GM12878 (cell line): Measurements from ENCODE around the gene MSRB2. TPM values are rescaled to one million over a fixed set of nuclear protein-coding genes. Genes with fewer than 3 reads are reported as not detected.

Experiments
- ATAC-seq: fragments of 200-7000 bp; cut with Tn5 transposase; 3 replicates; pipeline ENCODE4 v1.9.1; 2020; ENCODE audit warnings: mild to moderate bottlenecking, moderate library complexity
- BruUV-seq: library from RNA; stranded (reverse); fragments of 400-500 nt; replicated peaks from 2 replicates; lab custom pipeline; 2021; lab: Mats Ljungman, UMichigan
- CTCF ChIA-PET: fragments of 300-600 bp; sonication (Branson Sonifier 250); formaldehyde crosslinking; extraction: SDS; loops from one replicate; lab custom pipeline; 2021; ENCODE audit warnings: inconsistent platforms; lab: Yijun Ruan, JAX
- POLR2A ChIA-PET: fragments of 350-600 bp; formaldehyde crosslinking; extraction: SDS; loops from one replicate; lab custom pipeline; 2021; ENCODE audit warnings: inconsistent platforms; lab: Charles Lee
- RAD21 ChIA-PET: fragments of 300-600 bp; sonication (Branson Sonifier 250); formaldehyde crosslinking; loops from one replicate; lab custom pipeline; 2023; ENCODE audit warnings: antibody characterized with exemption; ENCODE audit not compliant: unreplicated experiment; lab: Charles Lee
- SMC1A ChIA-PET: fragments of 300-600 bp; sonication (Branson Sonifier 250); formaldehyde crosslinking; loops from one replicate; lab custom pipeline; 2023; ENCODE audit not compliant: unreplicated experiment, uncharacterized antibody; lab: Charles Lee
- DNase-seq: peaks from one replicate; pipeline ENCODE4 v3.0.0-alpha.2; 2011; ENCODE audit warnings: low read depth, low spot score
- FAIRE-seq: peaks from 3 replicates; lab custom pipeline; 2011; peaks lifted over from hg19 to GRCh38; lab: Jason Lieb, UNC
- H2AFZ ChIP-seq: 2 replicates; pipeline ENCODE4 v1.6.0; 2011; ENCODE audit warnings: low read depth, low read length, control low read depth; ENCODE audit not compliant: control insufficient read depth
- H3K27ac ChIP-seq: 2 replicates; pipeline ENCODE4 v1.5.1; 2011; ENCODE audit warnings: control low read depth; ENCODE audit not compliant: control insufficient read depth, insufficient read depth
- H3K27me3 ChIP-seq, 2 experiments: replicated peaks in 1 of 2; 2 replicates each; pipeline versions ENCODE4 v1.6.0 to v1.6.1; 2011; ENCODE audit warnings: low read length in 1 of 2; ENCODE audit not compliant: control insufficient read depth in 2 of 2, insufficient read depth in 2 of 2
- H3K36me3 ChIP-seq, 2 experiments: 2 replicates each; pipeline ENCODE4 v1.5.1; 2011; ENCODE audit warnings: low read length in 1 of 2; ENCODE audit not compliant: control insufficient read depth in 2 of 2, insufficient read depth in 2 of 2
- H3K4me1 ChIP-seq: 2 replicates; pipeline ENCODE4 v1.6.1; 2011; ENCODE audit warnings: mild to moderate bottlenecking, low read length, moderate library complexity, mixed read lengths; ENCODE audit not compliant: control insufficient read depth, insufficient read depth
- H3K4me2 ChIP-seq: 2 replicates; pipeline ENCODE4 v1.6.0; 2011; ENCODE audit warnings: control low read depth; ENCODE audit not compliant: control insufficient read depth, insufficient read depth
- H3K4me3 ChIP-seq: fragments of 200-600 bp; sonication (generic); 2 replicates; pipeline ENCODE4 v1.5.1; 2016
- H3K79me2 ChIP-seq: 2 replicates; pipeline ENCODE4 v1.6.0; 2011; ENCODE audit warnings: low read length; ENCODE audit not compliant: control insufficient read depth, insufficient read depth
- H3K9ac ChIP-seq: 2 replicates; pipeline ENCODE4 v1.8.0; 2011; ENCODE audit warnings: low read length, control low read depth, mixed read lengths; ENCODE audit not compliant: control insufficient read depth, insufficient read depth
- H3K9me3 ChIP-seq: replicated peaks from 3 replicates; pipeline ENCODE4 v1.5.1; 2011; ENCODE audit warnings: mild to moderate bottlenecking, low read length; ENCODE audit not compliant: control insufficient read depth, insufficient read depth
- H4K20me1 ChIP-seq: 2 replicates; pipeline ENCODE4 v1.6.0; 2011; ENCODE audit not compliant: control insufficient read depth, insufficient read depth
- DPF2 ChIP-seq: fragments of 450-650 bp; IDR thresholded peaks from 2 replicates; pipeline ENCODE4 v1.6.1; 2017; ENCODE audit warnings: mild to moderate bottlenecking
- EED ChIP-seq: sonication (generic); IDR thresholded peaks from 2 replicates; pipeline ENCODE4 v1.6.1; 2016; ENCODE audit warnings: antibody characterized with exemption, low read depth
- EGR1 ChIP-seq, 2 experiments: IDR thresholded peaks; 1 replicate in 1 of 2; 2 replicates in 1 of 2; pipeline ENCODE4 v1.6.1; 2011 to 2012; ENCODE audit warnings: low read depth in 2 of 2, low read length in 2 of 2, borderline replicate concordance in 1 of 2, mild to moderate bottlenecking in 1 of 2, moderate library complexity in 1 of 2
- JUND ChIP-seq: IDR thresholded peaks from 2 replicates; pipeline ENCODE4 v1.6.1; 2012; ENCODE audit warnings: low read depth, mild to moderate bottlenecking, low read length, improper control_type of control experiment, moderate library complexity
- NR2C1 ChIP-seq: fragments of 450-650 bp; IDR thresholded peaks from 2 replicates; pipeline ENCODE4 v1.6.1; 2017; ENCODE audit warnings: antibody characterized with exemption, mild to moderate bottlenecking, moderate library complexity
- SRF ChIP-seq, 2 experiments: IDR thresholded peaks; 2 replicates each; pipeline ENCODE4 v1.6.1; 2011; ENCODE audit warnings: low read depth in 2 of 2, low read length in 2 of 2, mild to moderate bottlenecking in 1 of 2, moderate library complexity in 1 of 2
- TARDBP ChIP-seq: IDR thresholded peaks from 2 replicates; pipeline ENCODE4 v1.6.1; 2016; ENCODE audit warnings: borderline replicate concordance
- WGBS: methylation state at CpG from one replicate; pipeline ENCODE4 v1.1.6; 2016; ENCODE audit warnings: low lambda C conversion rate; ENCODE audit not compliant: insufficient replicate concordance, insufficient coverage; ENCODE audit errors: missing lambda C conversion rate; 5-methylcytosine and 5-hydroxymethylcytosine counted together
- in situ Hi-C: fragments of 300-500 bp; cut with MboI; formaldehyde crosslinking; loops from 9 replicates; pipeline ENCODE4 v1.14.3; 2018; ENCODE audit warnings: mixed read lengths
- intact Hi-C: fragments of 100-400 bp; cut with micrococcal nuclease; formaldehyde crosslinking; loops from one replicate; pipeline ENCODE4 v1.14.2; 2022; ENCODE audit not compliant: unreplicated experiment
- polyA plus RNA-seq, 11 experiments: library from polyadenylated mRNA; depleted of rRNA in 4 of 11; unstranded in 6 of 11; stranded (reverse) in 5 of 11; fragments of >200 nt; fragmentation: Nextera tagmentation in 4 of 11; fragmentation: Illumina TruSeq in 1 of 11; extraction: Ambion mirVana in 4 of 11; extraction: Trizol in 1 of 11; gene quantifications; 1 replicate in 1 of 11; 2 replicates in 10 of 11; pipeline versions ENCODE4 v1.2.1 to v1.2.3, GENCODE V29; 2011 to 2016; ENCODE audit warnings: inconsistent platforms in 2 of 11, missing spikeins in 2 of 11, low read depth in 1 of 11
- total RNA-seq, 4 experiments: library from RNA; depleted of rRNA in 3 of 4; stranded (reverse); fragments of >200 nt in 3 of 4; fragmentation: Illumina TruSeq in 1 of 4; extraction: Trizol in 1 of 4; gene quantifications; 2 replicates each; pipeline versions ENCODE4 v1.2.1 to v1.2.3, GENCODE V29; 2013 to 2021
- TF ChIP-seq, protein P1 (sequence below): fragments of 150-350 bp; IDR thresholded peaks from 2 replicates; pipeline ENCODE4 v1.6.1; 2016; ENCODE audit warnings: low read depth, low read length

Gene MSRB2
- total and polyA plus RNA-seq, 10 of the 15 experiments (the other 5 are each of a cell fraction or from before 2014, with no cell fraction given): 1.5 to 18.6 (median 6.2) TPM

DNA sequence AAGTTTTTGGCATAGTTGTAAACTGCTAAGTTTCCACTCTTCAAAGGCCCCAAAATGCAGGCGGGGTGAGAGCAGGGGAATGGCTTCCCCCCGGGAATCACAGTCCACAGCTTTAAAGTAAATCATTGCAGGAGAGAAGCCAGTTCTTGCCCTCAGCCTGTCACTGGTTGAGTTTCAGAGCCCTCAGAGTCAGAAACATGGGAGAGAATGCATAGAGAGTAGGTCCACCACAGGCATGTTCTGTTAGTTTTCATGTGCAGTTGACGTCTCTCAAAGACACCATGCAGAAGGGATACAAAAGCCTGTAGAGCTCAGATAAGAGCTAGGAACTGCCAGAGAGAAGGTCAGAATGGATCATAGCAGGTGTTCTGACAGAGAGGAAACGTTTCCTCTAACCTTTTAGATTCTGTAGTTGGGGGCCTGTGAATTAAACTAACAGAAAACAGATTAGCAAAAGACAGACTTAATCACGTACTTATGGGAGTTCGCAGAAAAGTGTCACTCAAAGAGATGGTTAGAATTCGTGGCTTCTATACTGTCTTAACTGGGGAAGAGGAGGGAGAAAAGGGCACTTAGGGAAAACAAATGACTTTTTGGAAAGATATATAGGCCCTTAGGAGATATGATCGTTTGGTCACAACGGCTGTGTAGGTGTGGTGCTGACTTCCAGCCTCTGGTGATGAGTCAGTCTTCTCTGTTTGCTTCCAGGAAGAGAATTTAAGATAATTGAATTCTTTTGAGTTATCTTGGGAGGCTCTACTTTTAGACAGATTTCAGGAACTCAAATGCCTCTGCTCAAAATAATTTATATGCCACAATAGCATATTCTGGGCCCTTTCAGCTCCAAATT lies 48.0 kb upstream of the MSRB2 start:
- Histone ChIP-seq H3K27ac (no peak overlapping the region), H2AFZ (no peak overlapping the region), H3K36me3 (no peaks in the 10 kb centered on the region), H3K9me3 (no peaks in the 10 kb centered on the region), H3K4me3 (no peak overlapping the region), H4K20me1 (no peaks in the 10 kb centered on the region), H3K79me2 (no peaks in the 10 kb centered on the region), H3K4me2 (no peak overlapping the region), H3K9ac (no peak overlapping the region), H3K27me3 (no peaks in the 10 kb centered on the region), H3K4me1 (no peaks in the 10 kb centered on the region)
- BruUV-seq: no TSS peak
- intact Hi-C loops (no loop called here), in situ Hi-C loops (no loop called here)
- DNase-seq: no peak
- no peak for ATAC-seq
- WGBS: 57% methylated on average over 9 of the region's 9 CpGs
- POLR2A ChIA-PET: no interaction called here
- FAIRE-seq: no peak
- SMC1A ChIA-PET: no interaction called here
- CTCF ChIA-PET: no interaction called here
- TF ChIP-seq JUND (no peak), EED (no peak), DPF2 (no peak), NR2C1 (no peak), SRF (IDR thresholded peaks at IDR 0.05; ENCODE audit: low read depth in 2 of 2, low read length in 2 of 2) (no peak), EGR1 (IDR thresholded peaks at IDR 0.05; ENCODE audit: borderline replicate concordance in 1 of 2, low read depth in 2 of 2, low read length in 2 of 2) (no peak), TARDBP (no peak)
- TF ChIP-seq, protein P1, sequence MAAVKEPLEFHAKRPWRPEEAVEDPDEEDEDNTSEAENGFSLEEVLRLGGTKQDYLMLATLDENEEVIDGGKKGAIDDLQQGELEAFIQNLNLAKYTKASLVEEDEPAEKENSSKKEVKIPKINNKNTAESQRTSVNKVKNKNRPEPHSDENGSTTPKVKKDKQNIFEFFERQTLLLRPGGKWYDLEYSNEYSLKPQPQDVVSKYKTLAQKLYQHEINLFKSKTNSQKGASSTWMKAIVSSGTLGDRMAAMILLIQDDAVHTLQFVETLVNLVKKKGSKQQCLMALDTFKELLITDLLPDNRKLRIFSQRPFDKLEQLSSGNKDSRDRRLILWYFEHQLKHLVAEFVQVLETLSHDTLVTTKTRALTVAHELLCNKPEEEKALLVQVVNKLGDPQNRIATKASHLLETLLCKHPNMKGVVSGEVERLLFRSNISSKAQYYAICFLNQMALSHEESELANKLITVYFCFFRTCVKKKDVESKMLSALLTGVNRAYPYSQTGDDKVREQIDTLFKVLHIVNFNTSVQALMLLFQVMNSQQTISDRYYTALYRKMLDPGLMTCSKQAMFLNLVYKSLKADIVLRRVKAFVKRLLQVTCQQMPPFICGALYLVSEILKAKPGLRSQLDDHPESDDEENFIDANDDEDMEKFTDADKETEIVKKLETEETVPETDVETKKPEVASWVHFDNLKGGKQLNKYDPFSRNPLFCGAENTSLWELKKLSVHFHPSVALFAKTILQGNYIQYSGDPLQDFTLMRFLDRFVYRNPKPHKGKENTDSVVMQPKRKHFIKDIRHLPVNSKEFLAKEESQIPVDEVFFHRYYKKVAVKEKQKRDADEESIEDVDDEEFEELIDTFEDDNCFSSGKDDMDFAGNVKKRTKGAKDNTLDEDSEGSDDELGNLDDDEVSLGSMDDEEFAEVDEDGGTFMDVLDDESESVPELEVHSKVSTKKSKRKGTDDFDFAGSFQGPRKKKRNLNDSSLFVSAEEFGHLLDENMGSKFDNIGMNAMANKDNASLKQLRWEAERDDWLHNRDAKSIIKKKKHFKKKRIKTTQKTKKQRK: no peak
- RAD21 ChIA-PET: no interaction called here
